Measurements from ENCODE around the gene DRC3.
"Not testable (repeated sequence)": the region's sequence is repeated elsewhere in the genome, so short reads cannot be mapped to it uniquely, and the experiment has no call there.

Gene DRC3

GRCh38 chr17:17972126-17972951, at the start of gene DRC3, which contains the start of gene TOM1L2:
Gene DRC3, plus strand, starts transcription at chr17:17972862. Its CDS starts 4,737 bp downstream, at chr17:17977599.
Gene TOM1L2, minus strand, starts transcription at chr17:17972400. Its CDS starts 87 bp downstream, at chr17:17972313.
- peak; percentile 100 for DNase-seq (ENCODE audit: low spot score)

- no peak for DNase-seq (ENCODE audit: low spot score)
These were observed 48.4 kb upstream of the DRC3 start for GRCh38 chr17:17924131-17924856.

- no peak for DNase-seq (ENCODE audit: low spot score)
These were observed 47.8 kb upstream of the DRC3 start for GRCh38 chr17:17924857-17925250.

- no peak for DNase-seq (ENCODE audit: low spot score)
These were observed 46.6 kb upstream of the DRC3 start for GRCh38 chr17:17926036-17926435.

GRCh38 chr17:17926840-17927449, 45.7 kb upstream of the DRC3 start:
- DNase-seq (ENCODE audit: low spot score): no peak

- DNase-seq (ENCODE audit: low spot score): no peak
These were observed 44.0 kb upstream of the DRC3 start for GRCh38 chr17:17928398-17929287.

- peak; percentile 13 for DNase-seq (ENCODE audit: low spot score)
These were observed 42.8 kb upstream of the DRC3 start for GRCh38 chr17:17929655-17930380.

- no peak for DNase-seq (ENCODE audit: low spot score)
These were observed 42.0 kb upstream of the DRC3 start for GRCh38 chr17:17930674-17931073.

- DNase-seq (ENCODE audit: low spot score): no peak
These were observed 41.5 kb upstream of the DRC3 start for GRCh38 chr17:17931159-17931558.

GRCh38 chr17:17933775-17934174, 38.9 kb upstream of the DRC3 start:
- no peak for DNase-seq (ENCODE audit: low spot score)

GRCh38 chr17:17934214-17934613, 38.4 kb upstream of the DRC3 start:
- DNase-seq (ENCODE audit: low spot score): no peak

- no peak for DNase-seq (ENCODE audit: low spot score)
These were observed 37.9 kb upstream of the DRC3 start for GRCh38 chr17:17934806-17935205.

- no peak for DNase-seq (ENCODE audit: low spot score)
These were observed 37.1 kb upstream of the DRC3 start for GRCh38 chr17:17935321-17936271.

GRCh38 chr17:17937201-17937853, 35.3 kb upstream of the DRC3 start:
- DNase-seq (ENCODE audit: low spot score): no peak

- no peak for DNase-seq (ENCODE audit: low spot score)
These were observed 34.7 kb upstream of the DRC3 start for GRCh38 chr17:17937958-17938357.

- no peak for DNase-seq (ENCODE audit: low spot score)
These were observed 34.1 kb upstream of the DRC3 start for GRCh38 chr17:17938388-17939107.

- DNase-seq (ENCODE audit: low spot score): not testable (repeated sequence)
These were observed 32.7 kb upstream of the DRC3 start for GRCh38 chr17:17939941-17940340.

GRCh38 chr17:17940441-17940911, 32.2 kb upstream of the DRC3 start:
- DNase-seq (ENCODE audit: low spot score): no peak

- no peak for DNase-seq (ENCODE audit: low spot score)
These were observed 31.6 kb upstream of the DRC3 start for GRCh38 chr17:17941015-17941414.

Data from RKO (cell line).